Neuron (in vitro differentiated cells): ENCODE results near the gene PACSIN1.
"Not testable (repeated sequence)": the region's sequence is repeated elsewhere in the genome, so short reads cannot be mapped to it uniquely, and the experiment has no call there.

Experiments used
- H2AFZ ChIP-seq: one replicate; pipeline ENCODE4 v1.6.1; 2013; ENCODE audit warnings: low read depth, mild to moderate bottlenecking, inconsistent platforms, low read length, moderate library complexity
- H3K27me3 ChIP-seq: one replicate; pipeline ENCODE4 v1.6.1; 2013; ENCODE audit warnings: low read length; ENCODE audit not compliant: insufficient read depth
- H3K36me3 ChIP-seq: one replicate; pipeline ENCODE4 v1.6.1; 2013; ENCODE audit warnings: low read length; ENCODE audit not compliant: insufficient read depth
- H3K4me1 ChIP-seq: one replicate; pipeline ENCODE4 v1.6.1; 2013; ENCODE audit warnings: low read length; ENCODE audit not compliant: insufficient read depth
- H3K4me3 ChIP-seq: 2 replicates; pipeline ENCODE4 v1.5.1; 2013; ENCODE audit warnings: mild to moderate bottlenecking, low read length, moderate library complexity
- H3K9me3 ChIP-seq: one replicate; pipeline ENCODE4 v1.6.1; 2013; ENCODE audit warnings: low read length

PACSIN1 gene

GRCh38 chr6:34483781-34484180 lies 17.9 kb downstream of the PACSIN1 start:
- H3K4me3 ChIP-seq, H3K36me3 ChIP-seq, H3K4me1 ChIP-seq, H3K9me3 ChIP-seq, H2AFZ ChIP-seq: not testable (repeated sequence)
- H3K27me3 ChIP-seq = peaks cover 11% of the 10 kb centered on the region

- H3K4me1 ChIP-seq = no peaks in the 10 kb centered on the region
- no peak overlapping the region for H3K4me3 ChIP-seq
- H3K9me3 ChIP-seq = no peaks in the 10 kb centered on the region
- H2AFZ ChIP-seq = no peak overlapping the region
- H3K36me3 ChIP-seq = no peaks in the 10 kb centered on the region
- H3K27me3 ChIP-seq = peaks cover 11% of the 10 kb centered on the region
Observed at GRCh38 chr6:34484391-34484790, 18.5 kb downstream of the PACSIN1 start.

- peaks cover 11% of the 10 kb centered on the region for H3K27me3 ChIP-seq
- no peaks in the 10 kb centered on the region for H3K4me1 ChIP-seq
Observed at GRCh38 chr6:34484899-34485298, 19.0 kb downstream of the PACSIN1 start.

GRCh38 chr6:34485321-34486060 lies 19.6 kb downstream of the PACSIN1 start:
- Histone ChIP-seq H3K36me3 (no peaks in the 10 kb centered on the region), H3K9me3 (no peaks in the 10 kb centered on the region), H2AFZ (no peak overlapping the region), H3K4me3 (no peak overlapping the region), H3K4me1 (peaks cover under 1% of the 10 kb centered on the region), H3K27me3 (peaks cover 11% of the 10 kb centered on the region)

More at GRCh38 chr6:34484899-34485298, 19.0 kb downstream of the PACSIN1 start:
- H3K9me3 ChIP-seq = no peaks in the 10 kb centered on the region
- H2AFZ ChIP-seq = no peak overlapping the region
- H3K4me3 ChIP-seq = no peak overlapping the region
- H3K36me3 ChIP-seq = no peaks in the 10 kb centered on the region

GRCh38 chr6:34486106-34486740 lies 20.3 kb downstream of the PACSIN1 start:
- no peaks in the 10 kb centered on the region for H3K36me3 ChIP-seq
- H3K4me1 ChIP-seq = peaks cover 5% of the 10 kb centered on the region
- H3K27me3 ChIP-seq = peaks cover 11% of the 10 kb centered on the region
- no peaks in the 10 kb centered on the region for H3K9me3 ChIP-seq
- no peak overlapping the region for H3K4me3 ChIP-seq
- H2AFZ ChIP-seq = no peak overlapping the region

- H3K36me3 ChIP-seq, H2AFZ ChIP-seq, H3K4me3 ChIP-seq, H3K4me1 ChIP-seq, H3K9me3 ChIP-seq: not testable (repeated sequence)
- peaks cover 11% of the 10 kb centered on the region for H3K27me3 ChIP-seq
Observed at GRCh38 chr6:34486886-34487285, 21.0 kb downstream of the PACSIN1 start.

- H3K4me1 ChIP-seq = peaks cover 5% of the 10 kb centered on the region
- no peak overlapping the region for H2AFZ ChIP-seq
- H3K9me3 ChIP-seq = no peaks in the 10 kb centered on the region
- no peaks in the 10 kb centered on the region for H3K36me3 ChIP-seq
- H3K27me3 ChIP-seq = peaks cover 11% of the 10 kb centered on the region
- no peak overlapping the region for H3K4me3 ChIP-seq
Observed at GRCh38 chr6:34487536-34487935, 21.7 kb downstream of the PACSIN1 start.

- H2AFZ ChIP-seq = no peak overlapping the region
- no peak overlapping the region for H3K4me3 ChIP-seq
- H3K36me3 ChIP-seq = no peaks in the 10 kb centered on the region
- peaks cover 5% of the 10 kb centered on the region for H3K4me1 ChIP-seq
- H3K27me3 ChIP-seq = peaks cover 11% of the 10 kb centered on the region
- no peaks in the 10 kb centered on the region for H3K9me3 ChIP-seq
Observed at GRCh38 chr6:34489207-34489805, 23.4 kb downstream of the PACSIN1 start.

- Histone ChIP-seq H2AFZ (no peak overlapping the region), H3K36me3 (no peaks in the 10 kb centered on the region), H3K4me1 (peaks cover 5% of the 10 kb centered on the region), H3K9me3 (no peaks in the 10 kb centered on the region), H3K27me3 (peaks cover 10% of the 10 kb centered on the region), H3K4me3 (no peak overlapping the region)
Observed at GRCh38 chr6:34490390-34491090, 24.7 kb downstream of the PACSIN1 start.

GRCh38 chr6:34491091-34491430 lies 25.2 kb downstream of the PACSIN1 start:
- Histone ChIP-seq H3K36me3 (no peaks in the 10 kb centered on the region), H3K4me3 (no peak overlapping the region), H3K4me1 (peaks cover 5% of the 10 kb centered on the region), H3K9me3 (no peaks in the 10 kb centered on the region), H2AFZ (no peak overlapping the region), H3K27me3 (peaks cover 6% of the 10 kb centered on the region)

GRCh38 chr6:34493344-34493743 lies 27.5 kb downstream of the PACSIN1 start:
- Histone ChIP-seq H3K27me3 (no peaks in the 10 kb centered on the region), H3K9me3 (no peaks in the 10 kb centered on the region), H3K36me3 (no peaks in the 10 kb centered on the region), H2AFZ (no peak overlapping the region), H3K4me1 (peaks cover 5% of the 10 kb centered on the region), H3K4me3 (no peak overlapping the region)

GRCh38 chr6:34494973-34495372 lies 29.1 kb downstream of the PACSIN1 start:
- H3K27me3 ChIP-seq = no peaks in the 10 kb centered on the region
- H2AFZ ChIP-seq = no peak overlapping the region
- H3K36me3 ChIP-seq = no peaks in the 10 kb centered on the region
- no peak overlapping the region for H3K4me3 ChIP-seq
- no peaks in the 10 kb centered on the region for H3K9me3 ChIP-seq
- peaks cover 5% of the 10 kb centered on the region for H3K4me1 ChIP-seq

GRCh38 chr6:34496103-34496685 lies 30.3 kb downstream of the PACSIN1 start:
- Histone ChIP-seq H3K4me3 (no peak overlapping the region), H3K27me3 (no peaks in the 10 kb centered on the region), H3K9me3 (peaks cover 3% of the 10 kb centered on the region), H2AFZ (no peak overlapping the region), H3K4me1 (no peaks in the 10 kb centered on the region), H3K36me3 (no peaks in the 10 kb centered on the region)
